ENCODE data around the gene SEC14L6.
"Not testable (repeated sequence)": the region's sequence is repeated elsewhere in the genome, so short reads cannot be mapped to it uniquely, and the experiment has no call there.

Gene SEC14L6

DNA sequence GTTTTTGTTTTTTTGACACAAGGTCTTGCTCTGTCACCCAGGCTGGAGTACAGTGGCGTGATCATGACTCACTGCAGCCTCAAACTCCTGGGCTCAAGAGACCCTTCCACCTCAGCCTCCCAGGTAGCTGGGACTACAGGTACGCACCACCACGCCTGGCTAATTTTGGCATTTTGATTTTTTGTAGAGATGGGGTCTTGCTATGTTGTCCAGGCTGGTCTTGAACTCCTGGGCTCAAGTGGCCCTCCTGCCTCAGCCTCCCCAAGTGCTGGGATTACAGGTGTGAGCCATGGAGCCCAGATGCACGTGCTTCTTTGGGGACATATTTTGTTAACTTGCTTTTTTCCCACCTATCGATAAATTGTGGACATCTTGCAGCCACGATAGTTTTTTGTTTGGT lies 20.7 kb upstream of the SEC14L6 start:
- DNase-seq (ENCODE audit: low read depth in 4 of 4, low spot score in 1 of 4) = not testable (repeated sequence)

GRCh38 chr22:30566125-30566524 lies 19.6 kb upstream of the SEC14L6 start:
- no peak for DNase-seq (ENCODE audit: low read depth in 4 of 4, low spot score in 1 of 4)

DNA sequence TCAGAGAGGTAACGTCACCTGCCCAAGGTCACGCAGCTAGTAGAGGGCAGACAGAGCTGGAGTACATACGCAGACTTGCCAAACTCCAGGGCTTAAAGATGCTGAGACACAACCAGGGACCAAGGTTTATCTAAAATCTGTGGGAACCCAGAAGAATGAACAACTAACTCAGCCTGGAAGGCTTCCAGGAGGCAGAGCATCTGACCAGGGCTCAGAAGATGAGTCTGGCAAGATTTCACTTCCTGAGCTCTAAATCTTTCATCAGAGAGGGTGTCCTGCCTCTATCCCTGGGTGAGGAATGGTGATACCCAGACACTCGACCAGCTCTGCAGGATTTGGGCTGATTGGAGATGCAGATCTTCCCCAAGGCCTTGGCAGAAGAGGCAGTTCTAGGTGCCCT lies 18.8 kb upstream of the SEC14L6 start:
- DNase-seq (ENCODE audit: low read depth in 4 of 4, low spot score in 1 of 4) = no peak

- no peak for DNase-seq (ENCODE audit: low read depth in 4 of 4, low spot score in 1 of 4)
Measured at GRCh38 chr22:30564761-30565119, 18.2 kb upstream of the SEC14L6 start.

DNA sequence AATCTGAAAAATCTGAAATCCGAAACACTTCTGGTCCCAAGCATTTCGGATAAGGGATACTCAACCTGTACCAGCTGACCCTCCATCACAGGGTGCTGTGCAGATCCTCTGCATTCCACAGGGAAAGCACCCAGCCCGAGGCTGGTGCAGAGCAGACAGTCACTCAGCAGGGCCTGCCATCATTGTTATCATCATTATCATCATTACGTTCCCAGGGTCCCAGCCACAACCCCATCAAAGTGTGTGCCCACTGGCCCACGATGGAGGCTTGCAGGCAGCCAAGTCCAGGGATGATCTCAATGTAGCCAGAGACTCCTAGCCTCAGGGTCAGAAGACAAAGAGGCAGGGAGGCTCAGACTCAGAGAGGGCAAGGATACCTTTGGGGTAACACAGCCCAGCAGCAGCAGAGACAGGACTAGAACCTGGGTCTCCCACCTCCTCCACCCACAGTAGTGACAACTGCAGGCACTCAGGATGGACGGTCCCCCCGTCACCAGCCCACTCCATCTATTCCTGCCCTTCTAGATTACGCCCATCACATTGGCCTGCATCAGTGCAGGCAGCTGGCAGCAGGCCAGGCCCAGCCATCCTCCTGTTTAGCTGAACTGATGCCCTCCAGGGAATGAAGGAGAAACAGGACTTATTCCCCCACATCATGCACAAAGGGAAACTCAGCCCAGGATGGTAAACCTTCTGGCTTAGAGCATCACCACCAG lies 17.7 kb upstream of the SEC14L6 start:
- DNase-seq (ENCODE audit: low read depth in 4 of 4, low spot score in 1 of 4) = no peak

- DNase-seq (ENCODE audit: low read depth in 4 of 4, low spot score in 1 of 4) = no peak
Measured at GRCh38 chr22:30562366-30562765, 15.8 kb upstream of the SEC14L6 start.

DNA sequence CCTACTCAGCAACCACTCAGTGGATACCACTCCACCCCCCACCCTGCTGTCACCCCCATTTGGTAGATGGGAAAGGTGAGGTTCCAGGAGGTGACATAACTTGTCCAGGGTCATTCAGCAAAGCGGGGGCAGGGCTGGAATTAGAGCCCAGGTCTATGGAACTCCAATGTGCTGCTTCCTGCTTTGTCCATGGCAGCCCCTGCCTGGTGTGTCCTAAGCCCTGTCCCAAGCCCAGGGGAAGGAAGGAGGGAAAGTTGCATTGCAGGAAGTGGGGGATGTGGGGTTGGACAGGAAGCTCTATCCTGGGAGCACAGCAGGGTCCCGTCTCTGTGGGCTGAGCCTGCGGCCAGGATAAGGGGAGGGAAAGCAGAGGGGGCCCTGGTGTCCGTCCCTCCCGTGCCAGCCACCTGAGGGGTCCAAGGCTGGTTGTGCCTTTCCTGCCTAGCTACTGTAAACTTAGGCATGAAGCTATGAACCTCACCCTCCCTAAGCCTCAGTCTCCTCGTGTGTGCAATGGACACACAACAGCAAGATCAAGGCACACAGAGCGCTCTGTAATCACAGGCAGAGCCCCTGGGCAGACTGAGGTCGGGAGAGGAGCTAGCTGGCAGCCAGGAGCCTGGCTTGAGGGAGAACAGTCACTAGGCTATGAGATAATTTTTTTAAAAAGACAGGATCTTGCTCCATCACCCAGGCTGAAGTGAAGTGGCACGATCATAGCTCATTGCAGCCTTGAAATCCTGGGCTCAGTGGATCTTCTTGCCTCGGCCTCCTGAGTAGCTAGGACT lies 15.1 kb upstream of the SEC14L6 start:
- no peak for DNase-seq (ENCODE audit: low read depth in 4 of 4, low spot score in 1 of 4)

- DNase-seq (ENCODE audit: low read depth in 4 of 4, low spot score in 1 of 4) = not testable (repeated sequence)
Measured at GRCh38 chr22:30560643-30561202, 14.2 kb upstream of the SEC14L6 start.

- DNase-seq (ENCODE audit: low read depth in 4 of 4, low spot score in 1 of 4) = no peak
Measured at GRCh38 chr22:30559889-30560288, 13.3 kb upstream of the SEC14L6 start.

DNA sequence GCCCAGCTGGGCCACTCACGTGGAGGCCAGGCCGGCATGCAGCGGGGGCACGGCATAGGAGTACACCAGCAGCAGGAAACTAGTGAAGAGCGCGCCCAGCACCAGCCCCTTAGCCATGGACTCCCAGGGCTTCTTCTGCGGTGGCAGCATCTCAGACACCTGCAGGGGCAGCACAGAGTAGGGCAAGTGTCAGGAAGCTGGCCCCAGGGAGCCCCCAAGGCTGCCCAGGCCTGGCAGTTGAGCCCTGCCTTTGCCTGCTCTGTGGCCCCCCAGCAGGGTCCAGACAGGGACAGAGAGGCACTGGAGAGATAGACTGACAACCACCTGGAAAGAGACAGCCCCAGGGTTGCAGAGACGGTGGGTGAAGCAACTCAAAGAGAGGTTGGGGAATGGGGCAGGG lies 10.7 kb upstream of the SEC14L6 start:
- DNase-seq (ENCODE audit: low read depth in 4 of 4, low spot score in 1 of 4) = no peak

DNA sequence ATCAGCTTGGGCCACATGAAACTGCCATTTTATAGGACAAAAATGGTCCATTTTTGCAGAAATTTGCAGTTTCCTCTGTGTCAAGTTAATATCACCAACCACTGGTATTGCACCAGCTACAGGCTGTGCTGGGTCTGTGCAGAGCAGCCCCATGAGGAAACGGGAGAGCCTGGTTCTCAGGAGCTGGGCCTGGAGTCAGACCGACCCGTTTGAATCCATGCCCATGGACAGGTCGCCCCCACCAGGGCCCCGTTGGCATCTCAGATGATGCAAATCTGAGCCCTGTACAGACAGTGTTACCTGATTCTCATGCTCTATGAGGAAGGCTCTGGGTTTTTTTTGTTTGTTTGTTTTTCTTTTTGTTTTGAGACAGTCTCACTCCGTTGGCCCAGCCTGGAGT lies 9.8 kb upstream of the SEC14L6 start:
- DNase-seq (ENCODE audit: low read depth in 4 of 4, low spot score in 1 of 4) = no peak

DNA sequence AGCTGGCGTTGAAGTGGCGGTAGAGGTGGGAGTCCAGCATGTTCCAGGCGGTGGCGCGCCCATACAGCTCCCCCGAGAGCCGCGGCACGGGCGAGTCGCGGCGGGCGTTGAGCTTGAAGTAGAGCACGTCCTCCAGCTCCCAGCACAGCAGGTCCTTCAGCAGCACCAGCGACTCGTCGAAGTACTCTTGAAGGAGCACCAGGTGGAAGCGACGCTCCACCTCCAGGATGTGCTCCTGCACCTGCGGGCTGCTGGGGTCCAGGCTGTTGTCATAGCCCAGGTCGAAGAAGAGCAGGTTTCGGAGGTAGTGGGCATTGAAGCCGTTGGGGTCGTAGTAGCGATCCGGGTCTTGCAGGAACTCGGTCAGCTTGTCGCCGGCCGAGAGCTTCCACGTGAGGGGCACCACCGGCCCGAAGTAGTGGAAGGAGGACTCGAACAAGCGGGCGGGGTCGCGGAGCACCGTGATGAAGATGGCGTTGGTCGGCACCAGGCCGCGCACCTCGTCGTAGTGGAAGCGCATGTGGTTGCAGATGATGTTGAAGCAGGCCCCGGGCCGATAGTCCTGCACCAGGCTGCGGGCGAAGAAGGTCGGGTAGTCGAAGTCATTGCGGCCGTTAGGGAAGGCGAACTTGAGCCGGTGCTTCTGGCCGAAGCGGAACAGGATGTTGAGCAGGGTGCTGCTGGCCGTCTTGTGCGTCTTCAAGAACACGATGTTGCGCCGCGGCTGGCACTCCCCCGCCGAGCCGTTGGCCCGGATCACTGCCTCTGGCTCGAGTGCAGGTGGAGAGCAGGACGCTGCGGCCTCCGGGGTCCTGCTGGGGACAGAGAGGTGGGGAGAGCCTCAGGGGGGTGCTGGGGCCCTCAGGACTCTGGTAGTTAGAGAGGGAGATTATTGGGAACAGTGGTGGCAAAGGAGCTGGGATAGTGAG lies 9.0 kb upstream of the SEC14L6 start:
- DNase-seq (ENCODE audit: low read depth in 4 of 4, low spot score in 1 of 4) = no peak

DNA sequence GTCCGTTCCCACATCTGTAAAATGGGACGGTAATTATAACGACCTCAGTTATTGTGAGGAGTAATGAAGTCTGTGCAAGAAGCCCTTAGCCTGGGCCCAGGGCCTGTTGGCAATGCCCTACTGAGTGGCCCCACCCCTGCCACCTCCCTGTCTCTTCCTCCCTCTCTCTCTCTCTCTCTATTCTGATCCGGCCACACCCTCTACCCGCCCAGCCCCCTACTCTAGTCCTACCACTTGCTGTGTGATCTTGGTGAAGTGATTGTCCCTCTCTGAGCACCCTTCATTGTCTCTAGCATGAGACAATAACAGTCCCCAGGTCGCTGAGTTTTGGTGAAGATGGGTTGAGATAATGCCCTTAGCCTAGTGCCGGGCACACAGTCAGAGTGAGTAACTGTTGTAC lies 7.4 kb upstream of the SEC14L6 start:
- DNase-seq (ENCODE audit: low read depth in 4 of 4, low spot score in 1 of 4) = no peak

DNA sequence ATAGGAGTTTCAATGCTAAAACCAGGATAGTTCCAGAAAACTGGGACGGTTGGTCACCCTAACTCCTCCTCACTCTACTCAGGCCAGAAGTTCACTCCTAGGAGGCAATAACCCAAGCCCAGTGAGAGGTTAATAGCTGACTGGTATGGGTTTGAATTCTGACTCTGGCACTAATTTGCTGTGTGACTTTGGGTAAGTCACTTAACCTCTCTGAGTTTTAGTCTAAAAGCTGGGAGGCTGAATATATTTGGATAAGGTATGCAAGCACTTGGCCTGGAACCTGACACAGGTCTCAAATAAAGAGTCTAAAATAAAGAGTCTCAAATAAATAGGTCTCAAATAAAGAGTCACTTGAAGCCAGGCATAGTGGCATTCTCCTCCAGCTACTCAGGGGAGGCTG lies 6.2 kb upstream of the SEC14L6 start:
- DNase-seq (ENCODE audit: low read depth in 4 of 4, low spot score in 1 of 4) = no peak

DNA sequence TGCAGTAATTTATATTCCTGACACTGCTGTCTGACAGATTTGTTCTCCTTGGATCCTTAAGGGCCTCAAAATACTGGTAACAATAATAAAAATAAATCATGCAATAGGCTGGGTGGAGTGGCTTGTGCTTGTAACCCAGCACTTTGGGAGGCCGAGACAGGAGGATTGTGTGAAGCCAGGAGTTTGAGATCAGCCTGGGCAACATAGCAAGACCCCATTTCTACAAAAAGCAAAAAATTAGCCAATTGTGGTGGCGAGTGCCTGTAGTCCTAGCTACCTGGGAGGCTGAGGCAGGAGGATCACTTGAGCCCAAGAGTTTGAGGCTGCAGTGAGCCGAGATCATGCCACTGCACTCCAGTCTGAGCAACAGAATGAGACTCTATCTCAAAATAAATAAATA lies 5.3 kb upstream of the SEC14L6 start:
- not testable (repeated sequence) for DNase-seq (ENCODE audit: low read depth in 4 of 4, low spot score in 1 of 4)

DNA sequence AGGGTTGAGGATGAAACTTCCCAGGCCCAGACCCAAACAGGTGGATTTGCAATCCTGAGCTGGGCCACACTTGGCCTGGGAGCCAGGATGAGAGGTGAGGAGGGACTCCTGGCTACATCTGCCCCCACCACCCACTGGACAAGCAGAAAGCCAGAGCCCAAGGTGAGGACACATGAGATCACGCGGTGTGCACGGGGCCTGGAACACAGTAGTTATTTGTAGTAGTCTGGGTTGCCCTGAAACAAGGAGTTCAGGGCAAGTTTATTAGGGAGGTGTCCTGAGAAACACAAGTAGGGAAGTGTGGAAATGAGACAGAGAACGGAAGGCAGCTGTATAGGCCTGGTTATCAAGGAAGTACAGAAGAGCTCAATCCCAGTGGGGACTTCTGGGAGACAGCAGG lies 647 bp upstream of the SEC14L6 start:
- no peak for DNase-seq (ENCODE audit: low read depth in 4 of 4, low spot score in 1 of 4)

GRCh38 chr22:30542811-30543188 lies 3.7 kb downstream of the SEC14L6 start:
- DNase-seq (ENCODE audit: low read depth in 4 of 4, low spot score in 1 of 4) = no peak

GRCh38 chr22:30541961-30542810 lies 4.4 kb downstream of the SEC14L6 start:
- no peak for DNase-seq (ENCODE audit: low read depth in 4 of 4, low spot score in 1 of 4)

GRCh38 chr22:30541511-30541910 lies 5.0 kb downstream of the SEC14L6 start:
- DNase-seq (ENCODE audit: low read depth in 4 of 4, low spot score in 1 of 4) = not testable (repeated sequence)

DNA sequence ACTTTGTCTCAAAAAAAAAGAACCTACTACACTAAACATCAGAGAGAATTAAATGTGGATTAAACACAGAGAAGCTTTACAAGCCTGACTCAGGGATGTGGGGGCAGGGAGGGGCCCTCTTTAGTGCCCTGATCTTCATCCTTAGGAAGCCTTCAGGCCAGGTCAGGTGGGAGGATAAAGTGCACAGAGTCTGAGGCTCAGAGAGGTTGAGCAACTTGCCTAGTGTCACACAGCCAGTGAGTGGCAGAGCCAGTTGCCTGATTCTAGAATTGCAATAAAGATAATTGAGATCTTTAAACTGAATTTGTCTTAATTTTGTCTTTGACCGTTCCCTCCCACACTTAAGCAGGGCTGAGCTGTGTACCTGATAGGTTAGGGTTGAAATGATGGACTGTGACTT lies 7.2 kb downstream of the SEC14L6 start:
- no peak for DNase-seq (ENCODE audit: low read depth in 4 of 4, low spot score in 1 of 4)

DNA sequence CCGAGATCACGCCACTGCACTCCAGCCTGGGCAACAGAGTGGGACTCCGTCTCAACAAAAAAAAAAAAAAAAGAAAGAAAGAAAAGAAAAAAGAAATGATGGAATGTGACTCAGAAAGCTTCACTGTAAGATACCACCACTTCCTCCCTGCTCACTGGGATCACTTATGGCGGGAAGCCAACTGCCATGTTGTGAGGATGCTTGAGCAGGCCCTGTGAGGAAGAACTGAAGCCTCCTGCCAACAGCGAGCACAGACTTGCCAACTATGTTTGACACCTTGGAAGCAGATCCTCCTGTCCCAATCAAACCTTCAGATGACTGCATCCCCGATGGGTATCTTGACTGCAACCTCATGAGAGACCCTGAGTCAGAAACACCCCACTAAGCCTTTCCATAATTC lies 8.3 kb downstream of the SEC14L6 start:
- no peak for DNase-seq (ENCODE audit: low read depth in 4 of 4, low spot score in 1 of 4)
